HG03103 (cell line): Measurements from ENCODE around the gene UGT2B17.
"Not testable (repeated sequence)": the region's sequence is repeated elsewhere in the genome, so short reads cannot be mapped to it uniquely, and the experiment has no call there.

Experiments used
- ATAC-seq: cut with Tn5 transposase; IDR thresholded peaks from one replicate; pipeline ENCODE4 v1.9.1; 2021; ENCODE audit warnings: low read depth; ENCODE audit not compliant: unreplicated experiment

The UGT2B17 gene

DNA sequence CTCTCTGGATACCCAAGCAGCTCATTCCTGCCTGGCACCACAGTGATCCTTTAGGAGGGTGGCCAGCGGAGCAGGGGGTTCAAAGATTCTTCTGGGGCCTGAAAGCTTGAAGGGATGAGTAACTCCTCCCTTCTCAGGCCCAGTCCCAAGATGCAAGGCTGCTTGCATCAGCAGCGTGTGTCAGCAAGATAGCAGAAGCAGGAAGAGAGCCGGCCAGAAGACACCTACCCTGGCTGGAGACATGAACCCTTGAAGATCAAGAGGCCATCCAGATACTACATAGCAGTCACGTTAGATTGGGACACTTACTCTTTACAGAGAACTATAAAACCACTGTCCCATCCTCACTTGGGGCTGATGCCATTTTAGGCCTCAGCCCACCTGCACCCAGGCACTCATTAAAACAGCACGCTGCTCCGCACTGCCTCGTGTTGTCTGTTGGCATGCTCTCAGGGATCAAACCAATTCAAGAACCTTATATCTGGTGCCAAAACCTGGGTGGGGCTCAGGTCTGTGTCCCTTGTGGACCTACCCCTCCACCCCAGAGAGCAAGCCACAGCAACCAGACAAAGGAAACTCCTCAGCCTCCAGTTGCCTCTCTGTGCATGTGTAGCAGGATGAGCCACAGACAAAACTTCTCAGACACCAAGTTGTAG is 6.5 kb downstream of the UGT2B17 start:
- no peak for ATAC-seq

DNA sequence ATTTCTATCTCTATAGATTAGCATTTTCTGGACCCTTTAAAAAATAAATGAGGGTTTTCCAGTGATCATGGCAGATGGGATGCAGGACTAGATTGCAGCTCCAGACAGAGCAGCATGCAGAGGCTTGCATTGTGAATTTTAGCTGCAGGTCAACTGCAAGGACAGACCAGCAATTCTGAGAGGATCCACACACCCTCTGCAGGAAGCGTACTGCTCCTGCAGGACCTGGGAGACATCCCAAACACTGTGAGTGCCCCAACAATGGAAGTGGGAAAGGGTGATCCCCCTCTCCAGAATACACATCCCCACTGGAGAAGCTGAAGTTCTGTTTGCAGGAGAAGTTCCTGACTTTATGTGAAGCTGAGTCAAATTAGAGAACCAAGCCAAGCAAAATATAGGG is 7.1 kb downstream of the UGT2B17 start:
- not testable (repeated sequence) for ATAC-seq

DNA sequence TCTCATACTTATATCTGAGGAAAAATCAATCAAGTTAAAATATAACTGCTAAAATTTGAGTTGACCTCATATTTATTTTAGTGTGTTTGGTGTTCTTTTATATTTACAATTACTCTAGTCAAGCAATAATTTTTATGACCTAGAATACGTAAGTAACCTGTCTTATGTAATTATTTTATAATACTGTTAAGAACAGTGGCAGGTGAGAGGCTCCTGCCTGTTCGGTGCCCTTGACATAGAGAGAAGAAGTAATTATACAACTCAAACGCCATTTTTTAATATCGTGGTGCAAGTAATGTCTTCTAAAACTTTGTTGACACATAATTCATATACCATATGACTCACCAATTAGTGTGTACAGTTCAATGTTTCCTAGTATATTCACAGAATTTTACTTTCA is 7.6 kb downstream of the UGT2B17 start:
- not testable (repeated sequence) for ATAC-seq

DNA sequence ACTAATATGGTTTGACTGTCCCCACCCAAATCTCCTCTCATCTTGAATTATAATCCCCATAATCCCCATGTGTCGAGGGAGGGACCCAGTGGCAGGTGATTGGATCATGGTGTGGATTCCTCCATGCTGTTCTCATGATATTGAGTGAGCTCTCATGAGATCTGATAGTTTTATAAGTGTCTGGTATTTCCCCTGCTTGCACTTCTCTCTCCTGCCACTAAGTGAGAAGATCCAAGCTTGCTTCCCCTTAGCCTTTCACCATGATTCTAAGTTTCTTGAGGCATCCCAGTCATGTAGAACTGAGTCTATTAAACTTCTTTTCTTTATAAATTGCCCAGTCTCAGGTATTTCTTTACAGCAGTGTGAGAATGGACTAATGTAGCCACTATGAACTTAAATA is 9.8 kb downstream of the UGT2B17 start:
- not testable (repeated sequence) for ATAC-seq

DNA sequence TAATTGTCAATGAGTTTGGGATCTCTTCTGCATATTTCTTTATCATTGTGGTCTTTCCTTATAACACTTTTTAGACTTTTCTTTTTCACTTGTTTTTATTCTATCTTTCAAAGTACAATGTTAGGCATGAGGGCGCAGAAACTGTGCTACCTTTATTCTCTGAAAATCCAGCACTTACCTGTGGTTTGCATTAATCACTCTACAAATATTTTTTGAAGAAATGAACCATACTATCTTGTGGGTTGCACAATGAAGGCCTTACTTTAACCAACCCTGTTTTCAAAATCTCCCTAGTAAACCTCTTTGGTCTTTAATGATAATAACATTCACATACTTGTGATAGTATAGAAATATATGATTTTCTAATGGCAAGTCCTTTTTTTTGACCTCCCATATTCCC is 11.0 kb downstream of the UGT2B17 start:
- ATAC-seq, result not testable (repeated sequence)

DNA sequence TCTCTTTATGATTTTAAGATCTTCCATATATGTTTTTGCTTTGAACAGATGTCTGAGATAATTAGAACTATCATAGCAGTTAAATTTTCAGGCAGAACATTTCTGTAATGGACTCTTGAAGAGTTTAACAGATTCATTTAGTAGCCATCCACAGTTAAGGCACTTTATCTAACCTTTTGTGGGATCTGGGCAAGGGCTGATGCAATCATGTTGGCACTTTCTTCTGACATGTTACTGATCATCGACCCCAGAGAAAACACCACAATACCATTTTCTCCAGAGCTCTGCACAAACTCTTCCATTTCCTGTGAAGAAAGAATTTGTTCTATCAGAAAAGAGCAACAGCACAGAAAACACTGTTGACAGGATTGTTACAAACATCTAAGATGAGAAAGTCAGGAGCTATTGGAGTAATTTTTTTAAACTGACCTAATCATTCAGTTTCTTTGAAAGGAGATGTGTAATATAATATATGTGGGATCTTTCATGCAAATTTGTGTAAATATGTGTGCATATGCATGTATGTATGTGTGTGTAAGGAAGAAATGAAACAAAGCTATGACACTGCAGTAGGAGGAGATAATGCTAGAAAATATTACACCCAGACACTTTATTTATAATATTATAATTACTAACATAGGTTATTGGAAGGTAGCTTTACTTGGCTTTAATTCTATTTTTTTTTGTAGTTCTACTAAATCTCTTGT is 15.6 kb downstream of the UGT2B17 start:
- not testable (repeated sequence) for ATAC-seq

DNA sequence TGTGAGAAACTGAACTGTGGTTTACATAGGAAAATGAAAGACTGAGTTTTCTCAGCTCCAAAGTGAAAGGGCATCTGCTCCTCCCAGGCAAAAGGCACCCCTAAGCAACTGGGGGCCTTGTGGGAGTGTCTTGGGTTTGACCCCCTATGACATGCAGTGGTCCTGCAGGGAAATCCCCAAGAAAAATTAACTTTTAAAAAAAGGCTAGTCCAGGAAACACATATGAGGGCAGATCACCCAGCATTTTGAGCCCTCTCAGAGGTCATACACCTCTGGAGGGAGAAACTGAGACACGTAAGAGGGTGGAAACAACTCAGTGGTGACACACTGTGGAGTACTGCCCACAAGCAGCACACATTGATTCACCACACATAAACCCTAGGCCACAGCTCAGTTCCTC is 22.3 kb downstream of the UGT2B17 start:
- peak; percentile 44 for ATAC-seq

DNA sequence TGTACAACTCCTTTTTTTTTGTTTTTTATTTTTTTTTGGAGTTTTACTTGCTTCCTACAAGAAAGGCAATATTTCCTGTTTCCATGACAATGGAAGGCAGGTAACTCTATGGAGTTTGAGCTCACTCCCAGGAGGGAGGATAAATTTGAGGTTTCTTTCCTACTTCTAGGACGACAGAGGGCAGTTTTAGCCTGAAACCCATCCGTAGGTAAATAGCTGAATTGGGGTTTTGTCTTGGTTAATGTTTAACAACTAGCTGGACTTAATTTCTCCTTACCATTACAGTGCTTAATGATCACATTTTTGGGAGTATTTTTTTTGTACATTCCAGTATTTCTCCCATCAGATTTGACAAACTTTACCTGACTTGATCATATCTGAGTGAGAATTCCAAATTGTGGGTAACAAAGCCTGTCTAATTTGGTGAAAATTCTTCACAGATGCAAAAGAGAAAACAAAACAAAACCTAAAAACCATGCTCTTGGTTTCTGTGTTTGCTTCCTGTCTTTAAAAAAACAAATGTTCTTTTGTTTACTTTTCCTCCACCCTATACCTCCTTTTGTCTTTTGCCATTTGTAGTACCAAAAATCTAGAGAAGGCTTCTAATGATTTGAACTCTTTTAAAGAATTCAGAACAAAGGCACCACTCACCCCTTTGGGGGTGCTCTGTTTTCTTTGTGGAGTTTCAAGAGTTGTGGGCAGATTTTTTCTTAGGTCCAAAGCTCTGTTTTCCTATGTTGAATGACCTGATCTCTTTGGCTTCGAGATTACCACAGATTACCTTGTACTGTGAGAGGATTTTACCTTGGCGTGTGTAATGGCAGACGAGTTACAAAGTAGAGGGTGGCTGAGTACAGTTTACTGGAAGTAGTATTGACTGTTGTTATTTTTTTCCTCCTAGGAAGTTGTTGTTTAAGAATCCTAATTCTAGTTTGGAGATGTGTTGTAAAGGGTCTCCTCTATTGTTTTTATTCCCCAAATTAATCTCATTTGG is 23.0 kb downstream of the UGT2B17 start:
- ATAC-seq, result peak; percentile 57

DNA sequence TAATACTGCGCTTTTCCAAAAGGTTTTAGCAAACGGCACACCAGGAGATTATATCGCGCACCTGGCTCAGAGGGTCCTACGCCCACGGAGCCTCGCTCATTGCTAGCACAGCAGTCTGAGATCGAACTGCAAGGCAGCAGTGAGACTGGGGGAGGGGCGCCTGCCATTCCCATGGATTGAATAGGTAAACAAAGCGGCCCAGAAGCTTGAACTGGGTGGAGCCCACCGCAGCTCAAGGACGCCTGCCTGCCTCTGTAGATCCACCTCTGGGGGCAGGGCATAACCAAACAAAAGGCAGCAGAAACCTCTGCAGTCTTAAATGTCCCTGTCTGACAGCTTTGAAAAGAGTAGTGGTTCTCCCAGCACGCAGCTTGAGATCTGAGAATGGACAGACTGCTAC is 33.4 kb downstream of the UGT2B17 start:
- ATAC-seq, result not testable (repeated sequence)

DNA sequence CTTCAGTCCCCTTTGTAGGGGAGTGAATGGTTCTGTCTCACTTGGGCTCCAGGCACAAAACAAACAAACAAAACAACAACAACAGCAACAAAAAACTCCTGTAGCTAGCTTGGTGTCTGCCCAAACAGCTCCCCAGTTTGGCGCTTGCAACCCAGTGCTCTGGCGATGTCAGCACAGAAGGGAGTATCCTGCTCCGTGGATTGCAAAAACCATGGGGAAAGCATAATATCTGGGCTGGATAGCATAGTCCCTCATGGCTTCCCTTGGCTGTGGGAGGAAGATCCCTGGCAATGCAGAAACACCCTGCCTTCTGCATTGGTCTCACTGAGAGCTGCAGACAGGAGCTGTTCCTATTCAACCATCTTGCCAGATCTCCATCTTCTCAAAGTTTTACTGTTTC is 39.7 kb downstream of the UGT2B17 start:
- no peak for ATAC-seq

DNA sequence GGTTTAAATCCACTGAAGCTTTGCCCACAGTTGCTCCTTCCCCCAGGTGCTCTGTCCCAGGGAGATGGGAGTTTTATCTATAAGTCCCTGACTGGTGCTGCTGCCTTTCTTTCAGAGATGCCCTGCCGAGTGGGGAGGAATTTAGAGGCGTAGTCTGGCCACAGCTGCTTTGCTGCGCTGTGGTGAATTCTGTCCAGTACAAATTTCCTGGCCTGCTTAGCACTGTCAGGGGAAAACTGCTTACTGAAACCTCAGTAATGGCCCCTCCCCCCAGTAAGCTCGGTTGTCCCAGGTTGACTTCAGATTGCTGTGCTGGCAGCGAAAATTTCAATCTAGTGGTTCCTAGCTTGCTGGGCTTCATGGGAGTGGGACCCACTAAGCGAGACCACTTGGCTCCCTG is 40.1 kb downstream of the UGT2B17 start:
- ATAC-seq, result no peak

DNA sequence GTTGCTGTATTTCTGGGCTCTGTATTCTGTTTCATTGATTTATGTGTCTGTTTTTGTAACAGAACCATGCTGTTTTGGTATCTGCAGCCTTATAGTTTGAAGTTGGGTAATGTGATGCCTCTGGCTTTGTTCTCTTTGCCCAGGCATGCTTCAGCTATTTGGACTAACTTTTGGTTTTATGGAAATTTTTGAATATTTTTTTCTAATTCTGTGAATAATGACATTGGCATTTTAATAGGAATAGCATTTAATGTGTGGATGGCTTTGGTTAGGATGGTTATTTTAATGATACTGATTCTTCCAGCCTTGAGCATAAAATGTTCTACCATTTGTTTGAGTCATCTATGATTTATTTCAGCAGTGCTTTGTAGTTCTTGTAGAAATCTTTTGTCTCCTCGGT is 53.9 kb downstream of the UGT2B17 start:
- ATAC-seq, result not testable (repeated sequence)

DNA sequence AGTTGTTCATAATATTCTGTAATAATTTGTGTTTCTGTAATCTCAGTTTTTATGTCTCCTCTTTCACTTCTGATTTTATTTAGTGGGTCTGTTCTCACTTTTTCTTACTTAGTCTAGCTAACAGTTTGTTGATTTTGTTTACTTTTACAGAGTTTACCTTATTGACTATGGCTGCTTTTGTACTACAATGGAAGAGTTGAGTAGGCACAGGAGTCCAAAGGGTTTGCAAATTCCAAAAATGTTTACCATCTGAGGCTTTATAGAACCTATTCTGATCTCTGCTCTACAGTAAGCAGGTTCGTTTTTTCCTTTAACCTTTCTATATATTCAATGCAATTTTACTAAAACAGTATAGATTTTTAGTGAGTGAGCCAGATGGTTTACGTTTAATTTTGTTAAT is 55.1 kb downstream of the UGT2B17 start:
- ATAC-seq, result no peak

DNA sequence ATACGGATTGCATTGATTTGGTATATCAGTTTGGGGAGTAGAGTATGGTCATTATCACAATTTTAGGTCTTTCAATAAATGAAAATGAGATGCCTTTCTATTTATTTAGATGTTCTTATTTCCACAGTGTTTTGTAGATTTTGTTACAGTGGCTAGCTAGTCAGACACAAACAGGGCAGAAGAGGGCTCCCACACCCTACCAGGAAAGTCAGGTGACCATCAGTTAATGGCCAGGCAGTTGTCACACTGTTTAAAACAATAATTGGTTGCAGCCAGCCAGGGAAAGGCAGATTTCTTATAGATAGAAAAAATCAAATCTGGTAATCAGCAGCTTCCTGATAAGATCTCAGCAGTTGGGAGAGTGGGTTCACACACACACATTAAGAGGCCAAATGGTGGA is 57.2 kb downstream of the UGT2B17 start:
- no peak for ATAC-seq

DNA sequence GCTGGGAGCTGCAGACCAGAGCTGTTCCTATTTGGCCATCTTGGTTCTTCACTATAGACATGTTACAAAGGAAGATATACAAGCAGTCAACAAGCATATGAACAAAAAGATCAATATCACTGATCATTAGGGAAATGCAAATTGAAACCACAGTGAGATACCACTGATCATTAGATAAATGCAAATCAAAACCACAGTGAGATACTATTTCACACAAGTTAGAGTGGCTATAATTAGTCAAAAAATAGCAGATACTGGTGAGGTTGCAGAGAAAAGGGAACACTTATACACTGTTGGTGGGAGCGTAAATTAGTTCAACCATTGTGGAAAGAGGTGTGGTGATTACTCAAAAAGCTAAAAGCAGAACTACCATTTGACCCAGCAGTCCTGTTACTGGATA is 70.7 kb downstream of the UGT2B17 start:
- ATAC-seq, result not testable (repeated sequence)

DNA sequence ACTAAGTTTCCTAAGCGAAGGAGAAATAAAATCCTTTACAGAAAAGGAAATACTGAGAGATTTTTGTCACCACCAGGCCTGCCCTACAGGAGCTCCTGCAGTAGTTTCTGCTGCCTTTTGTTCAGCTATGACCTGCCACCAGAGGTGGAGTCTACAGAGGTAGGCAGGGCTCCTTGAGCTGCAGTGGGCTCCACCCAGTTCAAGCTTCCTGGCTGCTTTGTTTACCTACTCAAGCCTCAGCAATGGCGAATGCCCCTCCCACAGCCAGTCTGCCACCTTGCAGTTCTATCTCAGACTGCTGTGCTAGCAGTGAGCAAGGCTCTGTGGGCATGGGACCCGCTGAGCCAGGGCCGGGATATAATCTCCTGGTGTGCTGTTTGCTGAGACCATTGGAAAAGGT is 71.3 kb downstream of the UGT2B17 start:
- not testable (repeated sequence) for ATAC-seq

DNA sequence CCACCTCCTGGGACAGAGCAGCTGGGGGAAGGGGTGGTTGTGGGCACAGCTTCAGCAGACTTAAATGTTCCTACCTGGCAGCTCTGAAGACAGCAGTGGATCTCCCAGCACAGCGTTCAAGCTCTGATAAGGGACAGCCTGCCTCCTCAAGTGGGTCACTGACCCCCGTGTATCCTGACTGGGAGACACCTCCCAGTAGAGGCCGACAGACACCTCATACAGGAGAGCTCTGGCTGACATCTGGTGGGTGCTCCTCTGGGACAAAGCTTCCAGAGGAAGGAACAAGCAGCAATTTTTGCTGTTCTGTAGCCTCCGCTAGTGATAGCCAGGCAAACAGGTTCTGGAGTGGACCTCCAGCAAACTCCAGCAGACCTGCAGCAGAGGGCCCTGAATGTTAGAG is 72.7 kb downstream of the UGT2B17 start:
- ATAC-seq, result not testable (repeated sequence)

DNA sequence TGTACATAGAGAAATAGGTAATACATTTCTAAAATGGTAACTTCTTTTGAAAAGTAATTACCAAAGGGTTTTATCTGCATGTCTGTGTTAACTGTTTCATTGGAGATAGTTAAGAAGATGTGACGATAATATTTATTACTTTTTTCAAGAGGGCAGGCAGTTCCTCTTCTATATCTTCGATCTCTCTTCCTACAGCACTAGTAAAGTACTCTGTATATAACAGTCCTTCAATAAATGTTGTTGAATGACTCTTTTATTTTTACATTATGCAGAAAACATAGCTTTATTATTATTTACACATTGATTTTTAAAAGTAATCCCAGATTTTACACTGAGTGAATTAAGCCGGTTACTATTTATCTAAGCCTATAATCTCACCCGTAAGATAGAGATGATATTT is 77.1 kb downstream of the UGT2B17 start:
- no peak for ATAC-seq

DNA sequence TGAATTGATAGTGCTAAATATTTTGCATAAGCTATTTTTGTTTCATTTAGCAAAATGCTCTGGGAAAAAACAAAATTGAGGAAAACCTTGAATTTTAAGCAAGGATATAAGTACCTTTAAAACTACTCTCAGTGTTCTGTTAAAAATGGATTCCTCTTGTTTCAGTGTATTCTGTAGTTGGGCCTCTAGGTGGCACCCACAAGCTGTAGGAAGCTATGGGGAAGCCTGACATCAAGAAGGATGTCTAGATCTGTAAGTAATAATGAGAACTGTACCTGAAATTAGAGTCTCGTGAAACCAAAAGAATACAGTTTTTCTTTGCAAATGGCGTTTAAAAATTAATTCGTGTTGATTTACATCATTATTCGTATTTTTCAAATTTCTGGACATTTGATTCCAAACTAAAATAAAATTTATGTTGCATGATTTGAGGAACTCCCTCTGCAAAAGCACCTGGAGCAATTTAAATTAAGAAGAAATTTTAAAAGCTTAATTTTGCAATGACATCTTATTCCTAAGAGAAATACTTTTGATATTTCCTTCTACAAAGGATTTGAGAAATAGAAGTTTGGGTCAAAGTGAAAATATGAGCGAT is 77.6 kb downstream of the UGT2B17 start:
- peak; percentile 94 for ATAC-seq

DNA sequence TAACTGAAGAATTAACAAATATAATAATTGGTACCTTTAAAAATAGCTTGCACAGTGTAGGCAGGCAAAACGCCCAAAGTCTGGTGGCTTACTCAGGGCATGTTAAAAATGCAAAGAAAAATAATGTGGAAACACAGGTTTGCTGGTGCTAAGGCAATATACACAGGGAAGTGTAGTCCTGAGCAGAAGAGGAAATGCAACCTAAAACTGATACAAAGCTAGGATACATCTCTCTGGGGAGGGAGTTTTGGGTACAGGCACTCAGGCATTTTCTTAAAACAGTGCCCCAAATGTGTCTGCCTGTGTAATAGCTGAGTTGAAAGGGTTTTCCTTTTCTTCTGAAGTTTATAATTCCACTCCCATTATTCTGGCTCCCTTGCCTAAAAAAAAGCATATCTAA is 81.4 kb downstream of the UGT2B17 start:
- ATAC-seq, result no peak
